HG03045 (cell line): ENCODE measurements around the gene SDHB.
"Not testable (repeated sequence)": the region's sequence is repeated elsewhere in the genome, so short reads cannot be mapped to it uniquely, and the experiment has no call there.

Source experiments
- ATAC-seq: cut with Tn5 transposase; IDR thresholded peaks from one replicate; pipeline ENCODE4 v1.9.1; 2021; ENCODE audit warnings: mild to moderate bottlenecking, moderate library complexity; ENCODE audit not compliant: unreplicated experiment

SDHB gene

DNA sequence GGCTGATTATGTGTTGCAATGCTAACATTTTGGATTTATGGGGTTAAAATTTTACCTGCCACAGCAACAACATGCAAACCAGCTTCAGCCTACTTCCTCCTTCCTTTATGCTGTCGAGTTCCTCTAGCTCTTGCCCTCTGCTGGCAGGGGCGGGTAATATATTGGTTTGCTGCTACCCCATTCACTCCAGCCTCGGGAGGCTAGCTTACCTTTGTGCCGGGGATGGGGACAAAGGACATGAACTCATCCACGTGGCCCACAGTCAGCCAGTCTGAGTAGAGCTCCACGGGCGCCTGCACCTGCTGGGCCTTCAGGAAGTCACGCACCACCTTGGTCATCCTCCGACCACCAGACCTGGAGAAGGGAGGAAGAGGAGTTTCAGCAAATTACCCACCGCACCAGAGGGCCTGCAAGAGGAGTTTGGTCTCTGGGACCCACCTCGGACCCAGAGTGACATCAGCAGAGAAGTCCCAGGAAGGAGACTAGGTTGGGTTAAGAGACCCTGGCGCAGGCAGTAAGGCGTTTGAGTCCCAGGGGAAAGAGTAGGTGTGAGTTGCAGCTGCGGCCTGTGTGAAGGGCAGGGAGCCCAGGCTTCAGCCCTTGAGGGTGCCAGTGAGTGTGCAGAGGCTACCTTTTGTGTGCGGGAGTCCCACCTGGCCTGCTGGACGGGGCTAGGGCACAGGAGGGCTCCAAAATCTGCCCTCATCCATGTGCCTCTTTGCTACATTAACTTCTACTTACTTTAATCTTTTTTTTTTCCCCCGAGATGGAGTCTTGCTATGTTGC lies 21.8 kb upstream of the SDHB start:
- no peak for ATAC-seq

DNA sequence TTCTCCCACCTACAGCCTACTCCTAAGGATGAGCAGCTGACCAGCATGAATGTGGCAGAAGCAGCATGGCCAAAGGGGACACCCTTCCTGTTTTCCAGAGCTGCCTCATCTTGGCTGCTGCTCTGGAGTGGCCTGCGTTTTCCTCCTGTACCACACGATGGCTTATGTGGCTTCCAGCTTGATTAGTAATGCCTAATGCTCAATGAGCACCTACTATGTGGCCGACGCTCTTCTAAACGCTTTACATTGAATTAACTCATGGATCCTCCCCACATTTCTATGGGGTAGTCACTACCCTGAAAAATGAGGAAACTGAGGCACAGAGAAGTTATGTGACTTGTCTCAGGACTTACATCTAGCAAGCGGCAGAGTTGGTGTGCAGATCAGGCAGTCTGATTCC lies 18.0 kb upstream of the SDHB start:
- no peak for ATAC-seq

DNA sequence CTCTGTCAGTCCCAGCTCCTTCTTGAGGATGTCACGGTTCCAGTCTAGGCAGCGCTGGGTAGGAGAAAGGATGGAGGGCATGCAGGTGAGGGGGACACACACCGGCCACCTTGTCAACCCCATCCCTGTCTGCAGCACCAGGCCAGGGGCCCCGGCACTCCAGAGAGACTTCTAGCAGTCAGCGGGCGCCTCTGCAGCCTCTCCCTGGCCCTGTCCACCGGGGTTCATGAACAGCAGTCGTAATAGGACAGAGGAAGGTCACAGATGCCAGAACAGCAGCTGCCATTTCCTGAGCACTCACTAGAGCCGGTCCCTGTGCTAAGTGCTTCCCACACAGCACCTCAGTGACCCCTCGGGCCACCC lies 16.3 kb upstream of the SDHB start:
- no peak for ATAC-seq

DNA sequence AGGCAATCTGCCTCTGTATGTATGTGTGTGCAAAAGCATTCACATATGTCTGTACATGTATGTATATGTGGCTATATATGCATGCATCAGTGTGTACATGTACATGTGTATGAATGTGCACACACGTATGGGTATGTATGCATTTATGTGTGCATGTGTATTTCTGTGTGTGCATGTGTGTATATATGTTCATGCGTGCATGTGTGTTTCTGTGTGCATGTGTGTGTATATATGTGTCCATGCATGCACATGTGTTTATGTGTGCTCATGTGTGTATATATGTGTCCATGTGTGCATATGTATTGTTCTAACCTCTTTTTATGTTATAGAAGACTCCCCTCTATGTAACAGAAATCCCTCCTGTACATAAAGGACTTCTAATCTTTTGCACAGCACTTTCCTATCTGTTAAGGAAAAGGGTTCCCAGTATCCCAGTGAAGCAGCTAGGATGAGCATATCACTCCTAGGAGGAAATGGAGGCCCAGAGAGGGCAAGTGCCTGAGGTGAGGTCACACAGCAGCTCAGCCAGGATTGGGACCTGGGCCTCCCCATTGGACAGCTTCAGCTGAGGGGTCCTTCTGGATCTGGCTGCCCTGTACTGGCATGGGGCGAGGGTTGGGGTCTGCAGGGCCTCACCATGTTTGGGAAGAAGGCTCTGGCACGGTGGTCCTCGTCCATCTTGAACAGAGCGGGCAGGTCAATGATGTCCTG lies 15.8 kb upstream of the SDHB start:
- ATAC-seq: no peak

DNA sequence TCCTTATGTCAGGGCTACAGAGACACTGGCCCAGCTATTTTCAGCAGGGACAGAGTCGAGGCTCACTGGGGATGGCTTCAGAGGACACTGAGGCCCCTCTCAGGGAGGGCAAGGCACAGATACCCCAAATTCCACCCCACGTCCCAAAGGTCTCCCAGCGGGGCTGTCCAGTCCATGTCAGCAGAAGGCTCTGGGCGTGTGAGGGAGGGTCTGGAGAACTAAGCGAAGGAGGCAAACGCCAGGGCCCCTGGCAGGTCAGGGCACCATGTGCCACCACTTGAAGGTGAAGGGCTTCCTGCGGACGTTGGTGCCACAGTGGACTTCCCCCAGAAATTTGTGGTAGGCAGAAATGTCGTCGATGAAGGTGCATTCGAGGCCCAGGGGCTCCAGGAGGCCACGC lies 15.0 kb upstream of the SDHB start:
- no peak for ATAC-seq

DNA sequence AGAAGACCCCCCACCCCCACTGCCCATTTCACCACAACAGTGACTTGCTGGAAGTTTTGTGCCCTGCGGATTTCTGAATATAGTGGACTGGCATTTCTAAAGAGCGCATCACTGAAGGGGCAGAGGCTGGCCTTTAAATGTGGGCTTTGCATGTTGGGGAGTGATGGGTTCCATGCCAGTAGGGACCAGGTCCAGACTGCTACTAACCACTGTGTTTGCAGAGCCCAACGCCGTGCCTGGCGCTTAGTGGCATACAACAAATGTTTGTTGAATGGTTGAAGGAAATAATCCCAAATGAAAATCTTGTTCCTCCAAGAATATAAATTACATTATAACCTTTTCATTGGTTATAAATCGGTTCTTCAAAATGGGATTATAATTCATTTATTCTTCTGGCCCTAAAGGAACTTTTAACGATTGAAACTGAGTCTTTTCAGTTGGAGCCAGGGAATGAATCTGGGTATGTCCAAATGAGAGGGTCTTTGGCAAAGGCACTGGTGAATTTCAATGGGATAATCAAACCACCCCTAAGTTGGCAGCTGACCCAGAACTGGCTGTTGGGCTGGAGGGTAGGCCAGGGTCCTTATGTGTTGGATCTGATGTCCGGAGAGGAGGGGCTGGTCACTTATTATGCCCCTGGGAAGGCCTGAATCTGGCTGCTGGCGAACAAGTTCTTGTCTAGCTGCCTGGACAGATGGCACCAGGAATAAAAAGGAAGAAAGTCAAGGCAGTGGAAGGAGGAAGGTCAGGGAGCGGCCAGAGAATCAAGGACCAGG lies 13.8 kb upstream of the SDHB start:
- ATAC-seq: no peak

DNA sequence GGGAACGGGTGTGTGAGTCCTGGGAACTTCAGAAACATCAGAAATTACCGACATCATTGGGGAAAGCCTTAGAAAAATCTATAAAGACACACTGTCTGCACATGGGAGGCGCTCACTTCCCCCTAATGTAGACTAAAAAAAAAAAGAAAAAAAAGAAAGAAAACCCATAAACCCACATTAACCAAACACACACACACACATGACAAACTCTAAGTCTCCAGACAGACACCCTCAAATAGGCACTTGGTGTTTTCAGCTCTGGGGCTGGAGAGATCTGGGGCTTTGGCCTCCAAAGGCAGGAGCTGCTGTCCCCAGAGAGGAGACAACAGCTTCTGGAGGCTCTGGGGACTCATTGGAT lies 13.2 kb upstream of the SDHB start:
- ATAC-seq: no peak

DNA sequence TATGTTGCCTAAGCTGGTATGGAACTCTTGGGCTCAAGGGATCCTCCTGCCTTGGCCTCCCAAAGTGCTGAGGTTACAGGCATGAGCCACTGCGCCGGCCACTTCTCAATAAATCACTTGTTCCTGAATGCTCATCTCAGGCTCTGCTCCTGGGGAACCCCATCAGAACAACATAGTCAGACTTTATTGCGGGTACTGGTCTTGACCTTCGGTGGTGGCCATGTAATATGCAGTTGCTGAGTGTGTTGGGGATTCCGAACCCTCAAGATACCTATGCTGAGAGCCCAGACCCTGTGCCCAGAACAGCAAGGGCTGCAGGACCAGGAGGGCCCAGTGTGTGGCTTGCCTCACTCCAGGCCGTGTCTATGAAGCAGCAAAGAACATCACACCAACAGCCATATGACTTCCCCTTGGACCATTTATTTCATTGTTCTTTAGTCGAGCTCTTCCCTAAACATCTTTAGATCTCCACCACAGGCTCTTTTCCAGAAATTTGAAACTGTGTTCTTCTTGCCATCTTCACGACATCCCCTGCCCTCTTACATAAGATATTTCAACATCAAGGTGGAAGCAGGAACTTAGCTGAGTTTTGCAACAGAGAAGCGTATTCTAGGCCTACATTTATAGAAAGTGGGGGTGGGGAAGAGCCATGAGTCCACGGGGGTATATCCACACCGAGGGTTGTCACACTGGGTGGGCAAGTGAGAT lies 12.7 kb upstream of the SDHB start:
- no peak for ATAC-seq

DNA sequence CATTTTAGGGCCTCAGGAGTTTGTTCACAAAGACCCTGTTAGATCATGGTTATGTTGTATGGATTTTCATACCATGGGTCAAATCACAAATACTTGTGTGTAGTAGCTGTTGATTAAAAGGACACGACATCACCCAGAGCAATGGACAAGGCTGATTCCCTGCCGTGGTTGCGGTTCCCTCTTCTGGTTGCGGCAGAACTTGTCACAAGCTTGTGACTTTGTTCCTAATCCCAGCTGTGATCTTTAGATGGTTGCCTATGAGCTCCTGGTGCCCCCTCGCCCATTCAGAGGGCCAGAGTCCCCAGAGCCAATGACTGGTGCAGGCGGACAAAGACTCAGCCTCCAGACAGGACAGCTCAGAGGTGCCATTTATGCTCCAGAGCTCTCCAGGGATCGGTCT lies 11.8 kb upstream of the SDHB start:
- no peak for ATAC-seq

DNA sequence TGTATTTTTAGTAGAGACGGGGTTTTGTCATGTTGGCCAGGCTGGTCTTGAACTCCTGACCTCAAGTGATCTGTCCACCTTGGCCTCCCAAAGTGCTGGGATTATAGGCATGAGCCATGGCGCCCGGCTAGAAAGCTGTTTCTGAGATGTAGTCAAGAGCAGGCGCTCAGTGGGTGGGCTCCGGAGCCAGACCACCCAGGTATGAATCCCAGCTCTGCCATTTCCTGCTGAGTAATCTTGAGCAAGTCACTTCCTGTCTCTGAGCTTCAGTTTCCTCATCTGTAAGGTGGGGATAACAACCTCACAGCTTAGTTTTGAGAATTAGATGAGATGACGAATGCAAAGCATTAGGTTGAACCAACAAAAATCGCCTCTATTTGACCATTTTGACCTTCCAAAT lies 8.9 kb upstream of the SDHB start:
- not testable (repeated sequence) for ATAC-seq

DNA sequence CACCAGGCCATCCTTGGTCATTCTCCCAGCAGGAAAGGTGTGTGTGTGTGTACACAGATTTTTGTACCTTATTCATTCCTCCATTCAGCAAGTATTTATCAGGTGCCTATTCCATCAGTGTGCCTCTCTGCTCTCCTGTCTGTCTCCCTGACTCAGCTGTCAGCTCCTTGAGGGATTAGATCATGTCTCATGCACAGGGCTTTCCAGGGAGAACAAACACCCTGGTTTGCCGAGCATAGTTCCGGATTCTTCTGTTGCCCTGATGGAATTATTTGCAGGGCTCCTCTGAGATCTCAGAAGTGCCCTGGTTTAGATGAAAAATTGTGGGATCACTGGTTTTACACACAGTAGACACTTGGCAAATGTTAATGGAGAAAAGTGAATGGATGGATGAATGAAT lies 8.1 kb upstream of the SDHB start:
- ATAC-seq: no peak

DNA sequence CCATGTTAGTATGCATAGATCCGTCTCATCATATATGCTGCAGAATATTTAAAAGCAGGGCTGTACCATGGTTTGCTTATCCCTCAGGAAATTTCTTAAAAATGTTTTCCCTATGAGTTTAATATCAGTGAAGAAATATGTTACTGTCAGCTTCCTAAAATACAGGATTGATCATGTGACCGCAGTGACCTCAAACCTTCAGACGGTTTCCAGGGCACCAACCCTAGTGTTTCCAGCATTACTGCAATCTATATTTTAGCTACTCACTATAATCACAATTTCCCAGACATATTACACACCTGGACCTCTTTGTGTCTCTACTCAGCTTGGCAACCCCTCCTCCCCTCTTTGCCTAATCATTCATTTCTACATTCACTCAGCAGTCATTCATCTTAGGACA lies 7.7 kb upstream of the SDHB start:
- ATAC-seq: no peak

DNA sequence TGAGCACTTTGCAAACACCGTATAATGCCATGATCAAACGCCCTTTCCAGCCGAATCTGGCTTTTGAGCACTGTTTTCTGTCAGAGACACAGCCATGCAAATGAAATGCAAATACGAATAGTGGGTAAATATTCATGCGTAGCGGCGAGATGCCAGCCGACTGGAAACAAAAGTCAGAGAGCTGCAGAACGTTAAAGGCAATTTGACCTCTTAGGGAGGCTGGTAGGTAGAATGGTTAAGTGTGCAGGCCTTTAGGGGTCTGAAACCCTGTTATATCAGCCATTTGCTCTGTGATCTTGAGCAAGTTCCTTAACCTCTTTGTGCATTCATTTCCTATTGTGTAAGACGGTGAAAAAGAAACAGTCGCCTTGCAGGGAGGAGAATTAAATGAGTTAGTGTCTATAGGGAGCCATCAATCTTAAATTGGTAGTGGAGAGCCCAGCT lies 6.5 kb upstream of the SDHB start:
- ATAC-seq: no peak

DNA sequence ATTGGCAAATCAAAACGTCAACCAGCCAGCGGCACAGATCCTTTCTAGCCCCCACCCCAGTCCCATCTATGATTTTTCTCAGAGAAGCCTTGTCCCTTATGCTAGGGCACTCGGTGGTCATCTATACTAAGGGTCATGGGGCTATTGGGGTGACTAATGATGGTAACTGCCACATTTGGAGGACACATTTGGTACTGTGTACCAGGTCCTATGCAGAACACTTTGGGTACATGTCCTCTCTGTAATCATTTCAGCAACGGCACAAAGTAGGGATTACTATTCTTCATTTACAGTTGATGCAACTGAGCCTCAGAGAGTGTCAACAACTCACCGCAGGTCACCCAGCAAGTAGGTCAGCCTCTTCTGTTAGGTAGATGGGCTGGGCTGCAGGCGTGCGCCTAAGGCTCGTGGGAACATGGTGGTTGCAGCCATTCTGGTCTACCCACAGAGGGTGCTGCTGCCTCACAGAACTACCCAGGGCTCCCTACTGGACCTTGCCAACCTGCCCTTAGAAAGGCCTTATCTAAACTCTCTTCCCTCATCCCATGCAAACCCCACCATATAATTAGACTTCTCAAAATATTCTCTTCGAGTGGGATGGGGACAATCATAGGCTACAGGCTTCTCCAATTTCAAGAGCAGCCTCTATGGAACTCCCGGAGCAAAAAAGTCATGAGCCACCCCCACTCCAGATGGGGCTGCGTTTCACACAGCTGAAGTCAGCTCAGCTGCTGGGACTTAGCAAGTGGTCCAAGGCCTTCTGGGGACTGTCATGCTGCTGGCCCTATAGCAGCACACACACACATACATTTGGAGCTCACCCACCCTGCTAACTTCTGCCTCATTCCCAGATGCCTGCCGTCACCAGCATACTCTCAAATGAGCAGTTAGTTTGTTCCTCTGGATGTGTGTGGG lies 5.8 kb upstream of the SDHB start:
- no peak for ATAC-seq

DNA sequence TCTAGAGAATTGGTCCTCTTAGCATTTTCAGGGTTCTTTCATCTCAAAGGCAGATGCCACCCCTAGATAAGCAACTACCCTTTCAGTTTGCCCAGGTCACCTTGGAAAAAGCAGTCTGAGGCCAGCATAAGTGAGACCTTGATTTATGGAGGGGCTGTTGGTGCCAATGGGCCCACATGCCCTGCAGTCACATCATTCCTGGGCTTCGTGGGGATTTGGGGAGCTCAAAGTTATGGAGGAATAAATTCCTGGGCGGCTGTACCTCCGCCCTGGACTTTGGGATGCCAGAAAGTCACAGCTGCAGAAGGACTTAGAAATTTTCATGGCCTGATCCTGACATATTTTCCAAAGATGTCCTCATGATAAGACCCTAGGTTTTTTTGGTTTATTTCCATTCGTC lies 2.7 kb upstream of the SDHB start:
- ATAC-seq: no peak

DNA sequence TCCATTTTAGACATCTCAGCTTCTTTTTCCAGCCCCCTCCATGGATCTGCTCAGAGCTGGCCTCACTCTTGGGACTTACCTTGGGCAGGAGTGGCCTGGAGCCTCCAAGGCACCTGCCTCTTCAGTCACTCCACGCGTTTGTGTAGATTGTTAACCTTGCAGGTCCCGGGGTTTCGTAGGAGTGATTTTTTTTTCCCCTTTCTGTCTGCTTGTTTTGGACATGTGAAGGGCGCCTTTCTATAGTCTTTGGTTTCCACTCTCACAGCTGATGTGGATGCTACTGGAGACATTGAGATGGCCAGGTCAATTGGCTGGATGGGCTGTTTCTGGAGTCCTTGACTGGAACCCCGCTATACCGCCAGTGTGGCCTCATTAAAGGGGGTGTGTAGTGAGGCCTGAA lies 2.0 kb upstream of the SDHB start:
- ATAC-seq: no peak

DNA sequence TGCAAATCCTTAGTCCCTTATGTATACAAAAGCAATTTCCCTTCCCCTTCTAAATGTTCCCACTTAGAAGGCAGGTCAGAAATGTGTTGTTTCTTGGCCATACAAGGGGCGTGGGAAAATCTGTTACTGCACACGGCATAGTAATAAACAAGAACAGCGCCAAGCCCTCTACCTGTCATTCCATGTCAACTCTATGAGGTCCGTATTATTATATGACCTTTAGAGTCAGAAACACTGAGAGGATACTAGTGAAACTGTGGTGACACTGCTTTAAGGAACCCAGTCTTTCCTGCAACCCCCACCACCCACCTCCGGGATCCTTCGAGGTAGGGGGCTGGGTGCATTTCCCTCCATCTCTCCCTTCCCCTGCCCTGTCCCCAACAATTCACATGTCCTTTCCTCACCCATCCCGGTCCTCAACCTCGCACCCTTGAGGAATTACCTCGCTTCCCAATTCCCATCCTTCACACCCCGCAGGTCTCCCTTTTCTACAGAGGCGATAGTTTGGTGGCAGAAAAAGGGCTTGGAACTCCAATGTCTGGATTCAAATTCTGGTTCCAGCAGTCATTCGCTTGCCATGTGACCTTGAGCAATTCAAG lies 647 bp downstream of the SDHB start:
- no peak for ATAC-seq

DNA sequence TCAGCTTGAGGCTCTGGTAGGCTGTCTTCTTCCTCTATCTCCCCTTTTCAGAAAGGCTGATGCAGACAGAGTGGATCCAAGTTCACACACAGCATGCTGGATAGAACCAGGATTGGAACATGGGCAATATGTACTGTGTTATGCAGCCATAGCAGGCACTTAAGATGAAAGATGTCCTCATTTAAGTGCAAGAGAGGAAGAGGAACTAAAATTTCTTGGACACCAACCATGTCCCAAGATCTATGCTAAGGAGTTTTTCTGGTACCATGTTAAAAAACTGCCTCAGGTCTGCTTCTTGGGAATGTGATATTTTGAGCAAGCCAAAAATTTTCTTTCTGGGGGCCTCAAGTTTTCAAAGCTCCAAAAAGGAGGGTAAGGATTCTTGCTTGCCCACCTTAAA lies 1.2 kb downstream of the SDHB start:
- no peak for ATAC-seq

DNA sequence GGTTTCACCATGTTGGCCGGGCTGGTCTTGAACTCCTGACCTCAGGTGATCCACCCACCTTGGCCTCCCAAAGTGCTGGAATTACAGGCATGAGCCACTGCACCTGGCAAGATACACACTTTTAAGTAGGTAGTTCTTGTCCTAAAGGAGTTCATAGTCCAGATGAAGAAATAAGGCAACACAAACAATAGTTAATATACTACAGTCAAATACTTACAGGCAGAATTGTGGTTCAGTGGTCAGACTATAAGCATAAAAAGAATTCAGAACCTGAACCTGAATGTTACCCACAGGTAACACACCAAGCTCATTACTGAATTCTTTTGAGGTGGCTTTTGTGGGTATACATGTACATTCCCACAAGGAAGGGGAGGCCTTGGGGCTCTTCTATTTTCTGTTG lies 1.8 kb downstream of the SDHB start:
- ATAC-seq: no peak

DNA sequence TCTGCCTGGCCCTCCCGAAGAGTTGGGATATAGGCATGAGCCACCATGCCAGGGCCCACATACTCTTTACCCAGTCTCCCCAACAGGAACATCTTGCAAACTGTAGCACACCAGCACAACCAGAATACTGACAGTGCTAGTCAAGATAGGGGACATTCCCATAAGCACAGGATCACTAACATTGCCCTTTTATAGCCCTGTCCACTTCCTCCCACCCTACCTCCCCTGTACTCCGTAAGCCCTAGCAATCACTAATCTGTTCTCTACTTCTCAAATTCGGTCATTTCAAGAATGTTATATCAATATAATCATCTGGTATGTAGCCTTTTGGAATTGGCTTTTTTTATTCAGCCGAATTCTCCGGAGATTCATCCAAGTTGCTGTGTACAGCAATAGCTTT lies 5.9 kb downstream of the SDHB start:
- ATAC-seq: no peak
